ENCODE measurements around the gene B3GLCT. TPM values are rescaled to one million over a fixed set of nuclear protein-coding genes. Genes with fewer than 3 reads are reported as not detected.

The B3GLCT gene
- total RNA-seq: 14.7 and 18.8 TPM in 2 replicates

DNA sequence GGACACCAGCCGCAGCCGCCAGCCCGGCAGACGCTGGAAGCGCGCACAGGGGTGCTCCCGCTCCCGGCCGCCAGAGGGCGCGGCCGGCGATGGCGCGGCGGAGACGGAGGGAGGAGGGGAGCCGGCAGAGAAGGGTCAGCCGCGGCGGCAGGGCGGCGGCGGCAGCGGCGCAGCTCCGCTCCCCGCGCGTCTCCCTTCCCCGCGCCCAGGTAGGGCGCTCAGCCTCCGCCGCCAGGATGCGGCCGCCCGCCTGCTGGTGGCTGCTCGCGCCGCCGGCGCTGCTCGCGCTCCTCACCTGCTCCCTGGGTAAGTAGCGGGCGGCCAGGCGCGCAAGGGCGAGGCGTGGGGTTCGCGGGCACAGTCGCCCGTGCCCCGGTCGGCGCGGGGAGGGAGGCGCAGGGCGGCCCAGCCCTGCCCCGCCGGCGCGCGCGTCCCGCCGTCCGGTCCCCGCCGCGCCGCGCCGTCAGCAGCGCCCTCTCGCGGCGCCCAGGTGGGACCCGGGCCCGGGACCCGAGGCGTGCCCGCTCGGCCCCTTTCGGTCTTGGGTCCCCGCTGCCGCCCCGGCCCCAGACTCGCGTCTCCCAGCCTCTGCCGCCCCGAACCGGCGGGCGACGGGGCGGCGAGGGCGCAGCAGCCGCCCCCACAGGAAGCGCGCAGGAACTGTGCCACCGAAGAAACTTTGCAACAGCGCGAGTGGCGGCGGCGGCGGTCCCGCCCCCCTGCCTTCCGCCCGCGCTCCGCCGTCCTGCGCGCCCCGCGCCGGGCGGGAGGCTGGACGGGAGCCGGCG, at the start of gene B3GLCT:
TSS of gene B3GLCT (plus strand) at position 127 of the 788 bp plus-strand sequence. CDS start at position 237, 110 bp downstream.
- no peaks in the 10 kb centered on the region for H3K36me3 ChIP-seq (ENCODE audit: insufficient read depth, low read length)
- H3K27me3 ChIP-seq (ENCODE audit: insufficient read depth, low read length): no peaks in the 10 kb centered on the region
- H3K4me3 ChIP-seq (ENCODE audit: insufficient read depth, low read length): peak within 1 kb of the TSS; percentile 77
- peaks cover 23% of the 10 kb centered on the region for H3K4me1 ChIP-seq (ENCODE audit: insufficient read depth, low read length)
- peaks cover 8% of the 10 kb centered on the region for H4K20me1 ChIP-seq (ENCODE audit: insufficient read depth, low read length)
- TF ChIP-seq, protein P1, sequence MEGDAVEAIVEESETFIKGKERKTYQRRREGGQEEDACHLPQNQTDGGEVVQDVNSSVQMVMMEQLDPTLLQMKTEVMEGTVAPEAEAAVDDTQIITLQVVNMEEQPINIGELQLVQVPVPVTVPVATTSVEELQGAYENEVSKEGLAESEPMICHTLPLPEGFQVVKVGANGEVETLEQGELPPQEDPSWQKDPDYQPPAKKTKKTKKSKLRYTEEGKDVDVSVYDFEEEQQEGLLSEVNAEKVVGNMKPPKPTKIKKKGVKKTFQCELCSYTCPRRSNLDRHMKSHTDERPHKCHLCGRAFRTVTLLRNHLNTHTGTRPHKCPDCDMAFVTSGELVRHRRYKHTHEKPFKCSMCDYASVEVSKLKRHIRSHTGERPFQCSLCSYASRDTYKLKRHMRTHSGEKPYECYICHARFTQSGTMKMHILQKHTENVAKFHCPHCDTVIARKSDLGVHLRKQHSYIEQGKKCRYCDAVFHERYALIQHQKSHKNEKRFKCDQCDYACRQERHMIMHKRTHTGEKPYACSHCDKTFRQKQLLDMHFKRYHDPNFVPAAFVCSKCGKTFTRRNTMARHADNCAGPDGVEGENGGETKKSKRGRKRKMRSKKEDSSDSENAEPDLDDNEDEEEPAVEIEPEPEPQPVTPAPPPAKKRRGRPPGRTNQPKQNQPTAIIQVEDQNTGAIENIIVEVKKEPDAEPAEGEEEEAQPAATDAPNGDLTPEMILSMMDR (IDR thresholded peaks at IDR 0.05; ENCODE audit: extremely low read depth, low read depth, low read length): peak; percentile 62
- peak within 1 kb of the TSS; percentile 87 for H2AFZ ChIP-seq (ENCODE audit: low read length)
- peaks cover 34% of the 10 kb centered on the region for H3K79me2 ChIP-seq (ENCODE audit: insufficient read depth, low read length)
- peak; percentile 99 for DNase-seq (ENCODE audit: insufficient read length, low spot score, missing footprints)
- H3K27ac ChIP-seq (ENCODE audit: low read depth, low read length): peak within 1 kb of the TSS; percentile 74
- H3K4me2 ChIP-seq (ENCODE audit: insufficient read depth, low read length): peak within 1 kb of the TSS; percentile 88
- no peaks in the 10 kb centered on the region for H3K9me3 ChIP-seq (ENCODE audit: low read depth, low read length)

DNA sequence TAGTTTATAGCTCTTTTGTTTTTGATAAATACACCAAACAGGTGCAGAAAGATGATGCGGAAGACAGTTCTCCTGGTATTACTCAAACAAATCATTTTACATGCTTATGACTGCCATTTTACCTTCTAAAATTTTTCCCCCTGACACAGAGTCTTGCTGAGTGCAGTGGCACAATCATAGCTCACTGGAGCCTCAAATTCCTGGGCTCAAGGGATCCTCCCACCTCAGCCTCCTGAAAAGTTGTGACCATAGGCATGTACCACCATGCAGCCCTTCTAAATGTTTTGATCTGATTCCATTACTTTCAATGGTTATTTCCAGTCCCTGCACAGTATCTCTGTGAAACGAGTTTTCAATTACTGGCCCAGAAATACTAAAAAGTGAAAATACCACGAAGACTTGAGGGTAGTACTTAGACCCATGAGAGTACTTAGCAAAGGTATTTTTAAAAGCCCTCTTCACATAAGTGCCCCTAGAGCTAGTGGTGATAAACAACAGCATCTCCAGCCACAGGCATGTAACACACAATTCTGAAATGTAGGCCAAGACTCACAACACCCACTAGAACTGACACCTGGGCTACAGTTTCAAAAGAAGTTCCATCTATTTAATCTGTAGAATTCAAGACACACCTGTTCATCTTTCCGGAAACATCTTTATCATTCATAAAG, 49.3 kb upstream of the B3GLCT start:
- no peaks in the 10 kb centered on the region for H3K27me3 ChIP-seq (ENCODE audit: insufficient read depth, low read length)
- H3K4me1 ChIP-seq (ENCODE audit: insufficient read depth, low read length): no peaks in the 10 kb centered on the region
- TF ChIP-seq, protein P1 (IDR thresholded peaks at IDR 0.05; ENCODE audit: extremely low read depth, low read depth, low read length): no peak
- H4K20me1 ChIP-seq (ENCODE audit: insufficient read depth, low read length): no peaks in the 10 kb centered on the region
- H3K4me2 ChIP-seq (ENCODE audit: insufficient read depth, low read length): no peak overlapping the region
- no peak overlapping the region for H3K4me3 ChIP-seq (ENCODE audit: insufficient read depth, low read length)
- H3K36me3 ChIP-seq (ENCODE audit: insufficient read depth, low read length): peaks cover 86% of the 10 kb centered on the region
- peaks cover 24% of the 10 kb centered on the region for H3K79me2 ChIP-seq (ENCODE audit: insufficient read depth, low read length)
- no peak overlapping the region for H3K27ac ChIP-seq (ENCODE audit: low read depth, low read length)
- H2AFZ ChIP-seq (ENCODE audit: low read length): no peak overlapping the region
- no peak for DNase-seq (ENCODE audit: insufficient read length, low spot score, missing footprints)
- H3K9me3 ChIP-seq (ENCODE audit: low read depth, low read length): no peaks in the 10 kb centered on the region

DNA sequence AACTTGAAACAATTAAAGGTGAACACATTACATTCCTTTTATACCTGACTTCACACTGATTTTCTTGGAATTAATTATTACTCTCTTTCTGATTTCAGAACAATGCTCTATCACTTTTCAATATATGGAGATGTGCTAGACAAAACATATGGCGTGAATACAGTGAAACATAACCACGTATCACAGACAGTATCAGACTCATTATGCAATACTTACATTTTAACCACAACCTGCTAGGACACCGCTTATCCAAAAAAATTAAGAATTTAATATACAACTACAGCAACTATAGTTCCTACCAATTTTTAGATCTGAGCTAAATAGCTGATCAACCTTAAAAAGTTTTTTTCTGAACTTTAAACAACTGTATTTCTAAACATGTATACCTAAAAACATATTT, 47.9 kb upstream of the B3GLCT start:
- H3K4me2 ChIP-seq (ENCODE audit: insufficient read depth, low read length): no peak overlapping the region
- H3K27ac ChIP-seq (ENCODE audit: low read depth, low read length): no peak overlapping the region
- no peaks in the 10 kb centered on the region for H3K9me3 ChIP-seq (ENCODE audit: low read depth, low read length)
- H4K20me1 ChIP-seq (ENCODE audit: insufficient read depth, low read length): no peaks in the 10 kb centered on the region
- no peak overlapping the region for H3K4me3 ChIP-seq (ENCODE audit: insufficient read depth, low read length)
- TF ChIP-seq, protein P1 (IDR thresholded peaks at IDR 0.05; ENCODE audit: extremely low read depth, low read depth, low read length): no peak
- H3K4me1 ChIP-seq (ENCODE audit: insufficient read depth, low read length): no peaks in the 10 kb centered on the region
- H3K79me2 ChIP-seq (ENCODE audit: insufficient read depth, low read length): peaks cover 28% of the 10 kb centered on the region
- H3K36me3 ChIP-seq (ENCODE audit: insufficient read depth, low read length): peaks cover 82% of the 10 kb centered on the region
- H2AFZ ChIP-seq (ENCODE audit: low read length): no peak overlapping the region
- no peak for DNase-seq (ENCODE audit: insufficient read length, low spot score, missing footprints)
- no peaks in the 10 kb centered on the region for H3K27me3 ChIP-seq (ENCODE audit: insufficient read depth, low read length)

DNA sequence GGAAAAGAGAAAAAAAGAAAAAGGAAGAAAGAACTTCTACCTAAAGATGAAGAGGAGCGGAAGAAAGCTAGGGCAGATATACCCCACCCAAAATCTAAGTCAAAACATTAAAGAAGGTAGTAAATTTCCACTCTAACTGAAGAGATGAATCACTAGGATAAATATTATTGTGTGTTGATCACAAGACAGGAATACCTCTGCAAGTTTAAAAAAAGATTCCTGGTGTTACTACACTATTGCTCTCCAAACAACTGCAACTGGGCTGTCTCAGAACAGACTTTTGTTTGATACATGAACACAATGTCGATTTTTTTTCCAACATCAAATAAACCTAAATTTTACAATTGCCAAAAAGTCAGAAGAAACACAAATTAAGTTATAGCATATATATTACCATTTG, 44.8 kb upstream of the B3GLCT start:
- Histone ChIP-seq H2AFZ (ENCODE audit: low read length) (no peak overlapping the region), H3K36me3 (ENCODE audit: insufficient read depth, low read length) (peaks cover 73% of the 10 kb centered on the region), H3K27ac (ENCODE audit: low read depth, low read length) (peak overlapping the region; percentile 11), H3K4me2 (ENCODE audit: insufficient read depth, low read length) (no peak overlapping the region), H4K20me1 (ENCODE audit: insufficient read depth, low read length) (peaks cover 12% of the 10 kb centered on the region), H3K4me3 (ENCODE audit: insufficient read depth, low read length) (no peak overlapping the region), H3K27me3 (ENCODE audit: insufficient read depth, low read length) (no peaks in the 10 kb centered on the region), H3K79me2 (ENCODE audit: insufficient read depth, low read length) (peaks cover 53% of the 10 kb centered on the region), H3K4me1 (ENCODE audit: insufficient read depth, low read length) (peaks cover 12% of the 10 kb centered on the region), H3K9me3 (ENCODE audit: low read depth, low read length) (no peaks in the 10 kb centered on the region)
- TF ChIP-seq, protein P1 (IDR thresholded peaks at IDR 0.05; ENCODE audit: extremely low read depth, low read depth, low read length): no peak
- DNase-seq (ENCODE audit: insufficient read length, low spot score, missing footprints): no peak
